Chondrocyte (in vitro differentiated cells): ENCODE results near the gene VAC14. TPM values are rescaled to one million over a fixed set of nuclear protein-coding genes. Genes with fewer than 3 reads are reported as not detected.
A peak's percentile ranks its signal among the peaks of the same experiment; 100 is the strongest.

Experiments
- DNase-seq: peaks from one replicate; pipeline ENCODE4 v3.0.0; 2021; ENCODE audit warnings: mixed read lengths, low spot score
- H3K27ac Mint-ChIP-seq: one replicate; pipeline ENCODE4 v1.8.0; 2021; ENCODE audit warnings: mild to moderate bottlenecking, moderate library complexity, mixed read lengths; ENCODE audit not compliant: unreplicated experiment
- H3K27me3 Mint-ChIP-seq: 2 replicates; pipeline ENCODE4 v1.8.0; 2021; ENCODE audit warnings: low read depth, mixed read lengths
- H3K36me3 Mint-ChIP-seq: 2 replicates; pipeline ENCODE4 v1.8.0; 2021; ENCODE audit warnings: low read depth, mixed read lengths
- H3K4me1 Mint-ChIP-seq: 2 replicates; pipeline ENCODE4 v1.8.0; 2021; ENCODE audit warnings: low read depth, mild to moderate bottlenecking, mixed read lengths
- H3K4me3 Mint-ChIP-seq: one replicate; pipeline ENCODE4 v1.8.0; 2021; ENCODE audit warnings: mild to moderate bottlenecking, moderate library complexity, mixed read lengths; ENCODE audit not compliant: unreplicated experiment
- H3K9me3 Mint-ChIP-seq: 2 replicates; pipeline ENCODE4 v1.8.0; 2021; ENCODE audit warnings: low read depth, mixed read lengths
- total RNA-seq: library from RNA; stranded (reverse); gene quantifications from 3 replicates; pipeline ENCODE4 v1.2.1, GENCODE V29; 2021
- TF ChIP-seq, protein P1 (sequence below): fragments of 200-600 bp; sonication (generic); IDR thresholded peaks from 2 replicates; pipeline ENCODE4 v1.5.0; 2021; ENCODE audit warnings: antibody characterized with exemption, mild to moderate bottlenecking, moderate library complexity

Gene VAC14
- total RNA-seq, 1 donor from 2014 or later: 37.9 TPM

DNA sequence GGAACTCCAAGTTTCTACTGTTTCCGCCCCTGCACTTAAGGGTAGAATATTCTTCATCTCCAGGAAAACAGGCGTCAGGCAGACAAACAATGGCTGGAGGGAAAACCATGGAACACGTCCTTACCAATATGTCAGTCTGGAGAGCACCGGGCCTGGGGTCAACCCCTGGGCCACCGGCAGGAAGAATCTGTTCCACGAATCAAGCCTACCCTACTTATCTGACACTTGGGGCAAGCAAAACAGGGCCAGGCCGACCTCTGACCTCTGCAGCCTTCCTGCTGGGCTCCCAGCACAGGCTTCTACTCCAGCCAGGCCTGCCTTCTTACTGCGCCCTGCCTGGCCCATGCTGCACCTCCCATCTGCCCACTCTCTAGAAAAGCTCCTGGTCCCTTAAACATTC is 10.1 kb downstream of the VAC14 start:
- Mint-ChIP-seq H3K4me3 (no peak overlapping the region), H3K9me3 (no peaks in the 10 kb centered on the region), H3K36me3 (no peaks in the 10 kb centered on the region), H3K4me1 (peaks cover 22% of the 10 kb centered on the region), H3K27me3 (no peaks in the 10 kb centered on the region), H3K27ac (no peak overlapping the region)
- no peak for DNase-seq
- TF ChIP-seq, protein P1, sequence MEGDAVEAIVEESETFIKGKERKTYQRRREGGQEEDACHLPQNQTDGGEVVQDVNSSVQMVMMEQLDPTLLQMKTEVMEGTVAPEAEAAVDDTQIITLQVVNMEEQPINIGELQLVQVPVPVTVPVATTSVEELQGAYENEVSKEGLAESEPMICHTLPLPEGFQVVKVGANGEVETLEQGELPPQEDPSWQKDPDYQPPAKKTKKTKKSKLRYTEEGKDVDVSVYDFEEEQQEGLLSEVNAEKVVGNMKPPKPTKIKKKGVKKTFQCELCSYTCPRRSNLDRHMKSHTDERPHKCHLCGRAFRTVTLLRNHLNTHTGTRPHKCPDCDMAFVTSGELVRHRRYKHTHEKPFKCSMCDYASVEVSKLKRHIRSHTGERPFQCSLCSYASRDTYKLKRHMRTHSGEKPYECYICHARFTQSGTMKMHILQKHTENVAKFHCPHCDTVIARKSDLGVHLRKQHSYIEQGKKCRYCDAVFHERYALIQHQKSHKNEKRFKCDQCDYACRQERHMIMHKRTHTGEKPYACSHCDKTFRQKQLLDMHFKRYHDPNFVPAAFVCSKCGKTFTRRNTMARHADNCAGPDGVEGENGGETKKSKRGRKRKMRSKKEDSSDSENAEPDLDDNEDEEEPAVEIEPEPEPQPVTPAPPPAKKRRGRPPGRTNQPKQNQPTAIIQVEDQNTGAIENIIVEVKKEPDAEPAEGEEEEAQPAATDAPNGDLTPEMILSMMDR: no peak

DNA sequence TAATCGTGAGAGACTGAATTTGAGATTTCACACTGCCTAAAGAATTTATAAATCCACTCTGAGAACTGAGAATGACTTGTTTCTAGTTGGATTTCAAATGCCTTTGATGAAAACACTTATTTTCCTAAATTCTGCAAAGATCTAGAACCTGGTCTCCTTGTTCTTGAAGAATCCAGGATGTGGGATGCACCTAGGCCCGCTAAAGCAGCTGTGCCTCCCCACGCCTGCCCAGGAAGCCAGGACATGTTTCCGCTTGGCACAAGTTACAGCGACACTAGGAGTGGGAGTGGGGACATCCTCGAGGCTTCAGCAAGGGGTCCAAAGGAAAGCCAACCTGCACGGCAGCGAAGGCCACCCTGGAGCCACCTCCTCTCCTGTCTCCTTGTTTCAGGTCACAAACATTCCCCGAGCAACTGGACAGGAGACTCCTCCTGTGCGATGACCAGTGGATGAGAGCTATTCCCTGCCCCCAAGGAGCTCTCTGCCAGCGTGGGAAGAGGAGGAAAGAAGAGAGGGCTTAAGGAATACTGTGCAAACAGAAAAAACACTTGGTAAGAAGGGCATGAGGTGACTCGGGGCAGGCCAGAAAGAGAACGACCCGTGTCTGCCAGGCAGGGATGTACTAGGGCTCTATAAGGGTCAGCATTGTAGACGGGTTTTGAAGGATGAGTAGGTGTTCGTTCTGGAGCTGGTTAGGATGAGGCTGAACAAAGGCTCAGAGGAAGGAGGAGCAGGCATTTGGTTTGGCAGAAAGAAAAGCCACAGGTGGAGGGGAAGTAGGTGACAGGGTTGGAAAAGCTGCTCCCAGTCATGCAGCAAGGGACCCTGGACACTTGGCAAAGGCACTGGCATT is 11.1 kb downstream of the VAC14 start:
- H3K27ac Mint-ChIP-seq: peak overlapping the region; percentile 71
- peaks cover 3% of the 10 kb centered on the region for H3K36me3 Mint-ChIP-seq
- H3K4me1 Mint-ChIP-seq: peaks cover 22% of the 10 kb centered on the region
- no peak for DNase-seq
- H3K27me3 Mint-ChIP-seq: no peaks in the 10 kb centered on the region
- no peak overlapping the region for H3K4me3 Mint-ChIP-seq
- no peaks in the 10 kb centered on the region for H3K9me3 Mint-ChIP-seq
- TF ChIP-seq, protein P1: no peak

DNA sequence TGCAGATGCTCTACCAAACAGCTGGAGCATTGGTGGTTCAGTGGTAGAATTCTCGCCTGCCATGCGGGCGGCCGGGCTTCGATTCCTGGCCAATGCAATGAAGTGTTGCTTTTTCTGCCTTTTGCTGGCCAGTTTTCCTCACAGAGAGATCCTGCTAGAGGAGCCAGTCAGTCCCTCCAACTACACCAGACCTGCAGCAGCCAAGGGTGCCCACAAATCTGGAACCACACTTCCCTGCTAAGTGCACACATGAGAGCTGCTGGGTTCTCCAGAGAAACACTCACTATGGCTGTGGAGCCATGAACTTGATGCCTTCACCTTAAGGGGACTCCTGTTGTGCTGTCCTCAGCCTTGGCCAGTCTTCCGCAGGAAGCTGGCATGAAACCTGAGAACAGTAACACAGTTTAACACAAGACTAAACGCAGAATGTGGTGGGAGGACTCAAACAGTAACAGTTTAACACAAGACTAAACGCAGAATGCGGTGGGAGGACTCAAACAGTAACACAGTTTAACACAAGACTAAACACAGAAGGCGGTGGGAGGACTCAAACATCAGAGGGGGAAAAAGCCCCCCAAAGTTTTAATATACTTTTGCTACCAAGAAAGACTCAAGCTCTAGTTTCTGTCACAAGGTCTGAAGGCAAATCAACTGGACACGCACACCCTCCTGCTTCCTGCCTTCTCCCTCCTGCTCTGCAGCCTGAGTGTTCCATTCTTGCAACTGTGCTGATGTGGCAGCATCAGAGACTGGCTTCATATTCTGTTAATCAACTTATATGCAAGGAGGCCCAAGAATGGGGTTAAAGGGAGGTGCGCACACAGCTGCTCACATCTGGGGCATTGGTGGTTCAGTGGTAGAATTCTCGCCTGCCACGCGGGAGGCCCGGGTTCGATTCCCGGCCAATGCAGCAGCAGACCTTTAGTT is 12.0 kb downstream of the VAC14 start:
- H3K4me3 Mint-ChIP-seq: no peak overlapping the region
- H3K4me1 Mint-ChIP-seq: peaks cover 22% of the 10 kb centered on the region
- peaks cover 11% of the 10 kb centered on the region for H3K36me3 Mint-ChIP-seq
- H3K27me3 Mint-ChIP-seq: no peaks in the 10 kb centered on the region
- TF ChIP-seq, protein P1: no peak
- no peak for DNase-seq
- H3K9me3 Mint-ChIP-seq: no peaks in the 10 kb centered on the region
- H3K27ac Mint-ChIP-seq: peak overlapping the region; percentile 71

DNA sequence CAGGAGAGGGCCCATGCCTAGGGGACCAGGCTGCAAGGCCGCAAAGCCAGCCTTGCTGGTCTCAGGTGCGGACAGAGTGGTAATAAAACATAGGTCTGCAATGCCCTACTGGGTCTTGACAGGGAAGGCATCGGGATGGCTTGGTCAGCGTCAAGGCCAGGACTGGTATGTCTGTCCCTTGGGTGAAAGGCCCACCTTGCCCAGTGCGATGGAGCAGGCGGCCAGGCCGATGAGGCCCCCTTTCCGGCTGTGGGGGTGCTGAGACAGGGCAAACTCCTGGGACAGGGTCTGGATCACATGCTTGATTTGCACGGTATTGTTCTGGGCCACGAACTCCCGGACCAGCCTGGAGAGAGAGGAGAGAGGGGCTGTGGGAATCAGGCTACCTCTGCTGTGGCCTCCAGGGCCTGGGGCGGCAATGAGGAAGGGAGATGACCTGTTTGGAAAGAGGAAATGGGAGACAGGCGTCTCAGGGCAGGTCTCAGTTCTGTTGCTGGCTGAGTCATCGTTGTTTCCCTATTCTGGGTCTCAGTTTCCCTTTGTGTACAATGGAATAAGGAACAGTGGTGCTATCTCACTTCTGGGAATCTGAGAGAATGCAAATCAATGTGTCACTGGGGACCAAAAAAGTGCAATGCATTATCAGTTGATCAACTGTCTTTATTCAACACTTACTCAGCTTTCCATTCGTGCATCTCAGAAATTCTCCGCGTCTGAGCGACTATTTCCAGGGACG is 14.8 kb downstream of the VAC14 start:
- Mint-ChIP-seq H3K27ac (peak overlapping the region; percentile 39), H3K4me1 (peaks cover 22% of the 10 kb centered on the region), H3K9me3 (no peaks in the 10 kb centered on the region), H3K36me3 (peaks cover 33% of the 10 kb centered on the region), H3K27me3 (no peaks in the 10 kb centered on the region), H3K4me3 (no peak overlapping the region)
- TF ChIP-seq, protein P1: no peak
- DNase-seq: no peak
